Kidney epithelial cell (primary cell): ENCODE measurements around the gene NGEF. TPM values are rescaled to one million over a fixed set of nuclear protein-coding genes. Genes with fewer than 3 reads are reported as not detected.

Experiments
- DNase-seq: peaks from one replicate; pipeline ENCODE4 v3.0.0-alpha.2; 2010; ENCODE audit warnings: low read depth
- H3K27me3 ChIP-seq: 2 replicates; pipeline ENCODE4 v1.6.0; 2011; ENCODE audit warnings: low read length; ENCODE audit not compliant: control insufficient read depth, insufficient read depth
- H3K36me3 ChIP-seq: 2 replicates; pipeline ENCODE4 v1.5.1; 2011; ENCODE audit warnings: low read length; ENCODE audit not compliant: control insufficient read depth, insufficient read depth
- H3K4me3 ChIP-seq: 2 replicates; pipeline ENCODE4 v1.5.1; 2011; ENCODE audit warnings: low read depth, mild to moderate bottlenecking, control low read depth, low read length
- CTCF ChIP-seq: IDR thresholded peaks from 2 replicates; pipeline ENCODE4 v1.5.1; 2011; ENCODE audit warnings: mild to moderate bottlenecking, moderate library complexity, low read length, control low read depth, inconsistent platforms; ENCODE audit not compliant: insufficient read depth, poor library complexity, severe bottlenecking
- total RNA-seq: library from RNA; depleted of rRNA; stranded (reverse); fragments of >200 nt; gene quantifications from 2 replicates; pipeline ENCODE4 v1.2.3, GENCODE V29; 2015

The NGEF gene
- total RNA-seq, 1 donor from 2014 or later: 2.5 TPM

GRCh38 chr2:232898592-232899543 lies 114.2 kb downstream of the NGEF start:
- no peak for DNase-seq
- no peaks in the 10 kb centered on the region for H3K36me3 ChIP-seq
- no peak overlapping the region for H3K4me3 ChIP-seq
- TF ChIP-seq CTCF: no peak
- H3K27me3 ChIP-seq: no peaks in the 10 kb centered on the region

- H3K27me3 ChIP-seq: no peaks in the 10 kb centered on the region
- H3K4me3 ChIP-seq: no peak overlapping the region
- DNase-seq: no peak
- H3K36me3 ChIP-seq: no peaks in the 10 kb centered on the region
- TF ChIP-seq CTCF: no peak
Measured at GRCh38 chr2:232897598-232898408, 115.3 kb downstream of the NGEF start.

- DNase-seq: no peak
- no peaks in the 10 kb centered on the region for H3K27me3 ChIP-seq
- H3K4me3 ChIP-seq: no peak overlapping the region
- no peak for TF ChIP-seq CTCF
- no peaks in the 10 kb centered on the region for H3K36me3 ChIP-seq
Measured at GRCh38 chr2:232896720-232897597, 116.1 kb downstream of the NGEF start.

- no peak for TF ChIP-seq CTCF
- H3K4me3 ChIP-seq: no peak overlapping the region
- no peak for DNase-seq
- H3K27me3 ChIP-seq: no peaks in the 10 kb centered on the region
- no peaks in the 10 kb centered on the region for H3K36me3 ChIP-seq
Measured at GRCh38 chr2:232896111-232896510, 116.9 kb downstream of the NGEF start.

- H3K36me3 ChIP-seq: no peaks in the 10 kb centered on the region
- no peak for TF ChIP-seq CTCF
- no peak for DNase-seq
Measured at GRCh38 chr2:232894746-232895145, 118.3 kb downstream of the NGEF start.

More at GRCh38 chr2:232894746-232895145, 118.3 kb downstream of the NGEF start:
- no peak overlapping the region for H3K4me3 ChIP-seq
- H3K27me3 ChIP-seq: no peaks in the 10 kb centered on the region
